ENCODE results near the gene ADAMTSL3.

ADAMTSL3 gene

GRCh38 chr15:83880529-83880928, 226.6 kb downstream of the ADAMTSL3 start:
- no peak overlapping the region for H3K27ac ChIP-seq (ENCODE audit: low read depth, low read length)
- no peaks in the 10 kb centered on the region for H3F3A ChIP-seq (ENCODE audit: insufficient read depth)
- H3K27me3 ChIP-seq (ENCODE audit: low read length) = no peaks in the 10 kb centered on the region
- no peaks in the 10 kb centered on the region for H3K36me3 ChIP-seq (ENCODE audit: low read length)
- no peak overlapping the region for H3K4me2 ChIP-seq (ENCODE audit: low read depth, low read length, poor library complexity, severe bottlenecking)
- TF ChIP-seq CTCF (IDR thresholded peaks at IDR 0.05; ENCODE audit: insufficient read depth, low read length, poor library complexity, severe bottlenecking) = no peak
- TF ChIP-seq EZH2phosphoT487 (conservative IDR thresholded peaks at IDR 0.05; ENCODE audit: low read length) = no peak
- H3K9me2 ChIP-seq (replicated peaks; ENCODE audit: insufficient read depth, low read length) = no peaks in the 10 kb centered on the region
- no peak overlapping the region for H3K4me3 ChIP-seq (ENCODE audit: insufficient read depth, low read length, poor library complexity, severe bottlenecking)
- H3K9ac ChIP-seq (ENCODE audit: low read length) = no peak overlapping the region
- no peak overlapping the region for H2AFZ ChIP-seq (ENCODE audit: low read depth, low read length, severe bottlenecking)
- H3K79me2 ChIP-seq (ENCODE audit: insufficient read depth, low read length) = no peaks in the 10 kb centered on the region
- H3K9me3 ChIP-seq (ENCODE audit: insufficient read depth, low read length) = no peaks in the 10 kb centered on the region
- H4K20me1 ChIP-seq (ENCODE audit: low read depth, low read length) = no peaks in the 10 kb centered on the region

GRCh38 chr15:83881156-83881555, 227.2 kb downstream of the ADAMTSL3 start:
- Histone ChIP-seq H3K27me3 (ENCODE audit: low read length) (no peaks in the 10 kb centered on the region), H3K4me3 (ENCODE audit: insufficient read depth, low read length, poor library complexity, severe bottlenecking) (no peak overlapping the region), H3K79me2 (ENCODE audit: insufficient read depth, low read length) (no peaks in the 10 kb centered on the region), H2AFZ (ENCODE audit: low read depth, low read length, severe bottlenecking) (no peak overlapping the region), H3K36me3 (ENCODE audit: low read length) (no peaks in the 10 kb centered on the region), H3K27ac (ENCODE audit: low read depth, low read length) (no peak overlapping the region), H3K9ac (ENCODE audit: low read length) (no peak overlapping the region), H3F3A (ENCODE audit: insufficient read depth) (no peaks in the 10 kb centered on the region), H4K20me1 (ENCODE audit: low read depth, low read length) (no peaks in the 10 kb centered on the region), H3K9me3 (ENCODE audit: insufficient read depth, low read length) (no peaks in the 10 kb centered on the region), H3K9me2 (replicated peaks; ENCODE audit: insufficient read depth, low read length) (no peaks in the 10 kb centered on the region), H3K4me2 (ENCODE audit: low read depth, low read length, poor library complexity, severe bottlenecking) (no peak overlapping the region)
- TF ChIP-seq EZH2phosphoT487 (conservative IDR thresholded peaks at IDR 0.05; ENCODE audit: low read length) (no peak), CTCF (IDR thresholded peaks at IDR 0.05; ENCODE audit: insufficient read depth, low read length, poor library complexity, severe bottlenecking) (no peak)

- Histone ChIP-seq H2AFZ (ENCODE audit: low read depth, low read length, severe bottlenecking) (no peak overlapping the region), H3F3A (ENCODE audit: insufficient read depth) (no peaks in the 10 kb centered on the region)
These were observed 232.4 kb downstream of the ADAMTSL3 start for GRCh38 chr15:83886321-83886720.

More at GRCh38 chr15:83886321-83886720, 232.4 kb downstream of the ADAMTSL3 start:
- Histone ChIP-seq H4K20me1 (ENCODE audit: low read depth, low read length) (no peaks in the 10 kb centered on the region), H3K9me3 (ENCODE audit: insufficient read depth, low read length) (no peaks in the 10 kb centered on the region), H3K27ac (ENCODE audit: low read depth, low read length) (no peak overlapping the region), H3K79me2 (ENCODE audit: insufficient read depth, low read length) (no peaks in the 10 kb centered on the region), H3K27me3 (ENCODE audit: low read length) (no peaks in the 10 kb centered on the region), H3K4me2 (ENCODE audit: low read depth, low read length, poor library complexity, severe bottlenecking) (no peak overlapping the region), H3K36me3 (ENCODE audit: low read length) (no peaks in the 10 kb centered on the region), H3K4me3 (ENCODE audit: insufficient read depth, low read length, poor library complexity, severe bottlenecking) (no peak overlapping the region), H3K9ac (ENCODE audit: low read length) (no peak overlapping the region), H3K9me2 (replicated peaks; ENCODE audit: insufficient read depth, low read length) (no peaks in the 10 kb centered on the region)
- TF ChIP-seq CTCF (IDR thresholded peaks at IDR 0.05; ENCODE audit: insufficient read depth, low read length, poor library complexity, severe bottlenecking) = no peak
- no peak for TF ChIP-seq EZH2phosphoT487 (conservative IDR thresholded peaks at IDR 0.05; ENCODE audit: low read length)

All from SU-DHL-6 (cell line).